CD4-positive, alpha-beta T cell treated with Interleukin-4 for 1 hour (primary cell): ENCODE results near the gene ERC2.

Source experiments
- DNase-seq, 2 donors: peaks; one replicate each; pipeline ENCODE4 v3.0.0-alpha.2; 2020 to 2022

The ERC2 gene

GRCh38 chr3:55812394-55813013 lies 655.8 kb downstream of the ERC2 start:
- DNase-seq = no peak

- no peak for DNase-seq
Measured at GRCh38 chr3:55807210-55807609, 661.1 kb downstream of the ERC2 start.

- DNase-seq = no peak
Measured at GRCh38 chr3:55805169-55805568, 663.1 kb downstream of the ERC2 start.

- DNase-seq = no peak
Measured at GRCh38 chr3:55804170-55805095, 663.8 kb downstream of the ERC2 start.

- no peak for DNase-seq
Measured at GRCh38 chr3:55802816-55803215, 665.5 kb downstream of the ERC2 start.

GRCh38 chr3:55801676-55802075 lies 666.6 kb downstream of the ERC2 start:
- no peak for DNase-seq

- DNase-seq = no peak
Measured at GRCh38 chr3:55801068-55801467, 667.2 kb downstream of the ERC2 start.

GRCh38 chr3:55797775-55798174 lies 670.5 kb downstream of the ERC2 start:
- DNase-seq = no peak

GRCh38 chr3:55797084-55797483 lies 671.2 kb downstream of the ERC2 start:
- no peak for DNase-seq

- DNase-seq = no peak
Measured at GRCh38 chr3:55796533-55796932, 671.7 kb downstream of the ERC2 start.

- DNase-seq = no peak
Measured at GRCh38 chr3:55795746-55796145, 672.5 kb downstream of the ERC2 start.

GRCh38 chr3:55795296-55795695 lies 673.0 kb downstream of the ERC2 start:
- no peak for DNase-seq

- DNase-seq = no peak
Measured at GRCh38 chr3:55792742-55793141, 675.5 kb downstream of the ERC2 start.

- no peak for DNase-seq
Measured at GRCh38 chr3:55792009-55792408, 676.3 kb downstream of the ERC2 start.

- DNase-seq = no peak
Measured at GRCh38 chr3:55790596-55791350, 677.5 kb downstream of the ERC2 start.

- no peak for DNase-seq
Measured at GRCh38 chr3:55789516-55789915, 678.8 kb downstream of the ERC2 start.

GRCh38 chr3:55782807-55783206 lies 685.5 kb downstream of the ERC2 start:
- no peak for DNase-seq

- no peak for DNase-seq
Measured at GRCh38 chr3:55782351-55782750, 685.9 kb downstream of the ERC2 start.

- DNase-seq = no peak
Measured at GRCh38 chr3:55780913-55781312, 687.4 kb downstream of the ERC2 start.

GRCh38 chr3:55779543-55779942 lies 688.7 kb downstream of the ERC2 start:
- no peak for DNase-seq

- DNase-seq = no peak
Measured at GRCh38 chr3:55775366-55776154, 692.7 kb downstream of the ERC2 start.

- no peak for DNase-seq
Measured at GRCh38 chr3:55774856-55775255, 693.4 kb downstream of the ERC2 start.

- DNase-seq = no peak
Measured at GRCh38 chr3:55771503-55771902, 696.8 kb downstream of the ERC2 start.
